ENCODE results near the gene MVD. TPM values are rescaled to one million over a fixed set of nuclear protein-coding genes. Genes with fewer than 3 reads are reported as not detected.

Gene MVD
- total and polyA plus RNA-seq, 2 of the 13 experiments (the other 11 are each of a cell fraction or from before 2014, with no cell fraction given): 28.1 to 187 TPM

GRCh38 chr16:88651276-88651988 lies 11.5 kb downstream of the MVD start (continued):
- TF ChIP-seq THAP9 (CRISPR knock-in tag; IDR thresholded peaks at IDR 0.05; ENCODE audit: borderline replicate concordance): peak; percentile 74
- peak; percentile 98 for TF ChIP-seq FOXK1 (CRISPR knock-in tag; IDR thresholded peaks at IDR 0.05; ENCODE audit: borderline replicate concordance, low read depth)
- TF ChIP-seq ZNF619 (CRISPR knock-in tag; IDR thresholded peaks at IDR 0.05): no peak; the same call in none of the 2 replicates
- peak; percentile 66 for TF ChIP-seq POGZ (CRISPR knock-in tag; IDR thresholded peaks at IDR 0.05)
- TF ChIP-seq, protein P1, sequence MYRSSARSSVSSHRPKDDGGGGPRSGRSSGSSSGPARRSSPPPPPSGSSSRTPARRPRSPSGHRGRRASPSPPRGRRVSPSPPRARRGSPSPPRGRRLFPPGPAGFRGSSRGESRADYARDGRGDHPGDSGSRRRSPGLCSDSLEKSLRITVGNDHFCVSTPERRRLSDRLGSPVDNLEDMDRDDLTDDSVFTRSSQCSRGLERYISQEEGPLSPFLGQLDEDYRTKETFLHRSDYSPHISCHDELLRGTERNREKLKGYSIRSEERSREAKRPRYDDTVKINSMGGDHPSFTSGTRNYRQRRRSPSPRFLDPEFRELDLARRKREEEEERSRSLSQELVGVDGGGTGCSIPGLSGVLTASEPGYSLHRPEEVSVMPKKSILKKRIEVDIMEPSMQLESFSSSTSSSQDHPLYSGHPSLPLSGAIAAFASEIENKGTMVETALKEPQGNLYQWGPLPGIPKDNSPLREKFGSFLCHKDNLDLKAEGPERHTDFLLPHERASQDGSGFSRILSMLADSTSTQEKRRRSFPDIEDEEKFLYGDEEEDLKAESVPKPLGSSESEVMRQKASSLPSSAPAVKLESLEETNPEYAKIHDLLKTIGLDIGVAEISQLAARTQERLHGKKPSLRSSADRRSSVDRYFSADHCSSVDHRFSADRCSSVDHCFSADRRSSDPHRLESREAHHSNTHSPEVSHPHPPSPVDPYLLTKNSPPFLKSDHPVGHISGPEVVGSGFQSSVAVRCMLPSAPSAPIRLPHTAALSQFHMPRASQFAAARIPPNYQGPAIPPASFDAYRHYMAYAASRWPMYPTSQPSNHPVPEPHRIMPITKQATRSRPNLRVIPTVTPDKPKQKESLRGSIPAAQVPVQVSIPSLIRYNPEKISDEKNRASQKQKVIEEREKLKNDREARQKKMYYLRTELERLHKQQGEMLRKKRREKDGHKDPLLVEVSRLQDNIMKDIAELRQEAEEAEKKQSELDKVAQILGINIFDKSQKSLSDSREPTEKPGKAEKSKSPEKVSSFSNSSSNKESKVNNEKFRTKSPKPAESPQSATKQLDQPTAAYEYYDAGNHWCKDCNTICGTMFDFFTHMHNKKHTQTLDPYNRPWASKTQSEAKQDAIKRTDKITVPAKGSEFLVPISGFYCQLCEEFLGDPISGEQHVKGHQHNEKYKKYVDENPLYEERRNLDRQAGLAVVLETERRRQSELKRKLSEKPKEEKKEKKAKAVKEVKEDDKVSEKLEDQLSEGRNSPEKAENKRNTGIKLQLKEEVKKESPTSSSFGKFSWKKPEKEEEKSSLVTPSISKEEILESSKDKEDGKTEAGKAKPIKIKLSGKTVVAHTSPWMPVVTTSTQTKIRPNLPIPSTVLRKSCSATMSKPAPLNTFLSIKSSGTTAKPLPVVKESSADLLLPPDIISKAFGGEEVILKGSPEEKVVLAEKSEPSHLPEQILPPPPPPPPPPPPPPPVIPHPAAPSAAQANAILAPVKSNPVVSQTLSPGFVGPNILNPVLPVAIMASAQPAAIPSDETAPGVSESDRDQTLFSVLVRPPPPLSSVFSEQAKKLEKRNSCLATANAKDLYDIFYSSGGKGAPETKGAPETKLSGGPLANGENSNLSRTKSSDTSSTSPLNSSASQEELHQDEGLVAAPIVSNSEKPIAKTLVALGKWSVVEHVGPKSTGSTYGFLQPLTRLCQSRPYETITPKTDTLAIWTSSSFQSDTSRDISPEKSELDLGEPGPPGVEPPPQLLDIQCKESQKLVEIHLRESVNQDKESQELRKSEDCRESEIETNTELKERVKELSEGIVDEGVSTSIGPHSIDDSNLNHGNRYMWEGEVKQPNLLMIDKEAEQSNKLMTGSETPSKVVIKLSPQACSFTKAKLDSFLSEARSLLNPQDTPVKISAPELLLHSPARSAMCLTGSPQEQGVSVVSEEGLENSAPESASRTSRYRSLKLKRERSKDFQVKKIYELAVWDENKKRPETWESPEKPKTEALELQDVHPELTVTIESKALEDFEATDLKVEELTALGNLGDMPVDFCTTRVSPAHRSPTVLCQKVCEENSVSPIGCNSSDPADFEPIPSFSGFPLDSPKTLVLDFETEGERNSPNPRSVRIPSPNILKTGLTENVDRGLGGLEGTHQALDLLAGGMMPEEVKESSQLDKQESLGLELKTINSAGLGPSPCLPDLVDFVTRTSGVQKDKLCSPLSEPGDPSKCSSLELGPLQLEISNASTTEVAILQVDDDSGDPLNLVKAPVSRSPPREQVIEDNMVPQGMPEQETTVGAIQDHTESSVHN (CRISPR knock-in tag; IDR thresholded peaks at IDR 0.05): no peak
- TF ChIP-seq, protein P2, sequence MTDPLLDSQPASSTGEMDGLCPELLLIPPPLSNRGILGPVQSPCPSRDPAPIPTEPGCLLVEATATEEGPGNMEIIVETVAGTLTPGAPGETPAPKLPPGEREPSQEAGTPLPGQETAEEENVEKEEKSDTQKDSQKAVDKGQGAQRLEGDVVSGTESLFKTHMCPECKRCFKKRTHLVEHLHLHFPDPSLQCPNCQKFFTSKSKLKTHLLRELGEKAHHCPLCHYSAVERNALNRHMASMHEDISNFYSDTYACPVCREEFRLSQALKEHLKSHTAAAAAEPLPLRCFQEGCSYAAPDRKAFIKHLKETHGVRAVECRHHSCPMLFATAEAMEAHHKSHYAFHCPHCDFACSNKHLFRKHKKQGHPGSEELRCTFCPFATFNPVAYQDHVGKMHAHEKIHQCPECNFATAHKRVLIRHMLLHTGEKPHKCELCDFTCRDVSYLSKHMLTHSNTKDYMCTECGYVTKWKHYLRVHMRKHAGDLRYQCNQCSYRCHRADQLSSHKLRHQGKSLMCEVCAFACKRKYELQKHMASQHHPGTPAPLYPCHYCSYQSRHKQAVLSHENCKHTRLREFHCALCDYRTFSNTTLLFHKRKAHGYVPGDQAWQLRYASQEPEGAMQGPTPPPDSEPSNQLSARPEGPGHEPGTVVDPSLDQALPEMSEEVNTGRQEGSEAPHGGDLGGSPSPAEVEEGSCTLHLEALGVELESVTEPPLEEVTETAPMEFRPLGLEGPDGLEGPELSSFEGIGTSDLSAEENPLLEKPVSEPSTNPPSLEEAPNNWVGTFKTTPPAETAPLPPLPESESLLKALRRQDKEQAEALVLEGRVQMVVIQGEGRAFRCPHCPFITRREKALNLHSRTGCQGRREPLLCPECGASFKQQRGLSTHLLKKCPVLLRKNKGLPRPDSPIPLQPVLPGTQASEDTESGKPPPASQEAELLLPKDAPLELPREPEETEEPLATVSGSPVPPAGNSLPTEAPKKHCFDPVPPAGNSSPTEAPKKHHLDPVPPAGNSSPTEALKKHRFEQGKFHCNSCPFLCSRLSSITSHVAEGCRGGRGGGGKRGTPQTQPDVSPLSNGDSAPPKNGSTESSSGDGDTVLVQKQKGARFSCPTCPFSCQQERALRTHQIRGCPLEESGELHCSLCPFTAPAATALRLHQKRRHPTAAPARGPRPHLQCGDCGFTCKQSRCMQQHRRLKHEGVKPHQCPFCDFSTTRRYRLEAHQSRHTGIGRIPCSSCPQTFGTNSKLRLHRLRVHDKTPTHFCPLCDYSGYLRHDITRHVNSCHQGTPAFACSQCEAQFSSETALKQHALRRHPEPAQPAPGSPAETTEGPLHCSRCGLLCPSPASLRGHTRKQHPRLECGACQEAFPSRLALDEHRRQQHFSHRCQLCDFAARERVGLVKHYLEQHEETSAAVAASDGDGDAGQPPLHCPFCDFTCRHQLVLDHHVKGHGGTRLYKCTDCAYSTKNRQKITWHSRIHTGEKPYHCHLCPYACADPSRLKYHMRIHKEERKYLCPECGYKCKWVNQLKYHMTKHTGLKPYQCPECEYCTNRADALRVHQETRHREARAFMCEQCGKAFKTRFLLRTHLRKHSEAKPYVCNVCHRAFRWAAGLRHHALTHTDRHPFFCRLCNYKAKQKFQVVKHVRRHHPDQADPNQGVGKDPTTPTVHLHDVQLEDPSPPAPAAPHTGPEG (CRISPR knock-in tag; IDR thresholded peaks at IDR 0.05): 0 out of 2 replicates have a peak, but pooled peaks have one; percentile 39
- no peak for TF ChIP-seq ZNF224 (CRISPR knock-in tag; IDR thresholded peaks at IDR 0.05)
- TF ChIP-seq NR2F6 (IDR thresholded peaks at IDR 0.05): peak; percentile 74
- TF ChIP-seq NR2F6 (CRISPR knock-in tag; IDR thresholded peaks at IDR 0.05): peak; percentile 96

All from HepG2 (cell line).